IMR-90 (cell line): Measurements from ENCODE around the gene PRMT2. TPM values are rescaled to one million over a fixed set of nuclear protein-coding genes. Genes with fewer than 3 reads are reported as not detected.
A peak's percentile ranks its signal among the peaks of the same experiment; 100 is the strongest.

ENCODE experiments used
- ATAC-seq: fragments of 200-7000 bp; cut with Tn5 transposase; 2 replicates; pipeline ENCODE4 v1.9.1; 2020; ENCODE audit warnings: low read depth, mild to moderate bottlenecking, moderate library complexity
- BruUV-seq: library from RNA; stranded (reverse); fragments of 400-500 nt; replicated peaks from 2 replicates; lab custom pipeline; 2021; lab: Mats Ljungman, UMichigan
- CTCF ChIA-PET: fragments of 300-600 bp; formaldehyde crosslinking; extraction: SDS; loops from one replicate; lab custom pipeline; 2021; ENCODE audit warnings: antibody characterized with exemption; lab: Yijun Ruan, JAX
- POLR2A ChIA-PET: fragments of 300-600 bp; sonication (Branson Sonifier 250); formaldehyde crosslinking; loops from one replicate; lab custom pipeline; 2022; ENCODE audit warnings: antibody characterized with exemption; ENCODE audit not compliant: unreplicated experiment; lab: Charles Lee
- DNase-seq: peaks from one replicate; pipeline ENCODE4 v3.0.0; 2013
- H2AFZ ChIP-seq: replicated peaks from 2 replicates; pipeline ENCODE3; 2013; ENCODE audit warnings: low read length, mild to moderate bottlenecking; ENCODE audit not compliant: poor library complexity
- H2AK5ac ChIP-seq: 2 replicates; pipeline ENCODE4 v1.6.1; 2013; ENCODE audit warnings: low read depth, low read length, inconsistent platforms
- H2AK9ac ChIP-seq: replicated peaks from 2 replicates; pipeline ENCODE3; 2013; ENCODE audit warnings: mild to moderate bottlenecking, low read depth, low read length, moderate library complexity; ENCODE audit not compliant: poor library complexity
- H2BK120ac ChIP-seq: 2 replicates; pipeline ENCODE4 v1.6.1; 2013; ENCODE audit warnings: low read depth, low read length, inconsistent platforms
- H2BK15ac ChIP-seq: 3 replicates; pipeline ENCODE4 v1.6.1; 2013; ENCODE audit warnings: low read depth, low read length, inconsistent platforms
- H2BK20ac ChIP-seq: 2 replicates; pipeline ENCODE4 v1.6.1; 2013; ENCODE audit warnings: low read depth, mild to moderate bottlenecking, inconsistent platforms, low read length, moderate library complexity
- H2BK5ac ChIP-seq: 2 replicates; pipeline ENCODE4 v1.6.1; 2013; ENCODE audit warnings: mild to moderate bottlenecking, low read depth, low read length, inconsistent platforms; ENCODE audit not compliant: poor library complexity, severe bottlenecking
- H3K14ac ChIP-seq: replicated peaks from 2 replicates; pipeline ENCODE4 v1.6.1; 2013; ENCODE audit warnings: low read depth, low read length, inconsistent platforms
- H3K18ac ChIP-seq: 2 replicates; pipeline ENCODE4 v1.6.1; 2013; ENCODE audit warnings: low read depth, low read length, control low read depth
- H3K23ac ChIP-seq: 2 replicates; pipeline ENCODE4 v1.6.1; 2013; ENCODE audit warnings: low read depth, low read length, inconsistent platforms
- H3K27ac ChIP-seq: 2 replicates; pipeline ENCODE4 v1.5.1; 2013; ENCODE audit warnings: mild to moderate bottlenecking, control low read depth, low read length; ENCODE audit not compliant: insufficient read depth
- H3K27me3 ChIP-seq: 2 replicates; pipeline ENCODE4 v1.6.1; 2013; ENCODE audit warnings: low read length; ENCODE audit not compliant: control insufficient read depth, insufficient read depth
- H3K36me3 ChIP-seq: 2 replicates; pipeline ENCODE4 v1.6.1; 2013; ENCODE audit warnings: low read length, mixed read lengths; ENCODE audit not compliant: control insufficient read depth, insufficient read depth
- H3K4ac ChIP-seq: 2 replicates; pipeline ENCODE4 v1.6.1; 2013; ENCODE audit warnings: low read depth, low read length, inconsistent platforms
- H3K4me1 ChIP-seq: 2 replicates; pipeline ENCODE4 v1.6.1; 2013; ENCODE audit warnings: low read length, mixed read lengths; ENCODE audit not compliant: control insufficient read depth, insufficient read depth
- H3K4me2 ChIP-seq: 2 replicates; pipeline ENCODE4 v1.6.1; 2013; ENCODE audit warnings: low read depth, mild to moderate bottlenecking, control low read depth, low read length, moderate library complexity
- H3K4me3 ChIP-seq: 2 replicates; pipeline ENCODE4 v1.5.1; 2013; ENCODE audit warnings: low read depth, mild to moderate bottlenecking, control low read depth, low read length, moderate library complexity; ENCODE audit not compliant: insufficient read depth
- H3K56ac ChIP-seq: 2 replicates; pipeline ENCODE4 v1.6.1; 2013; ENCODE audit warnings: low read length, inconsistent platforms; ENCODE audit not compliant: insufficient read depth; ENCODE audit errors: extremely low read depth
- H3K79me1 ChIP-seq, 2 experiments: 2 replicates each; pipeline ENCODE4 v1.6.1; 2013; ENCODE audit warnings: low read length in 2 of 2, inconsistent platforms in 1 of 2, low read depth in 1 of 2
- H3K9ac ChIP-seq: 2 replicates; pipeline ENCODE4 v1.6.1; 2013; ENCODE audit warnings: low read depth, low read length, control low read depth
- H3K9me1 ChIP-seq: 2 replicates; pipeline ENCODE4 v1.6.1; 2013; ENCODE audit warnings: low read length, inconsistent platforms; ENCODE audit not compliant: insufficient read depth
- H3K9me3 ChIP-seq: 2 replicates; pipeline ENCODE4 v1.6.1; 2013; ENCODE audit warnings: low read length; ENCODE audit not compliant: control insufficient read depth, insufficient read depth
- H4K20me1 ChIP-seq: 2 replicates; pipeline ENCODE4 v1.6.1; 2013; ENCODE audit warnings: low read length, inconsistent platforms; ENCODE audit not compliant: insufficient read depth
- H4K5ac ChIP-seq: 2 replicates; pipeline ENCODE4 v1.6.1; 2013; ENCODE audit warnings: mild to moderate bottlenecking, low read depth, low read length, control low read depth
- H4K8ac ChIP-seq, 2 experiments: 2 replicates each; pipeline ENCODE4 v1.6.1; 2013; ENCODE audit warnings: low read depth in 2 of 2, low read length in 2 of 2, control low read depth in 1 of 2, inconsistent platforms in 1 of 2
- H4K91ac ChIP-seq: 2 replicates; pipeline ENCODE4 v1.6.1; 2013; ENCODE audit warnings: low read depth, low read length, inconsistent platforms; ENCODE audit not compliant: insufficient read depth
- CTCF ChIP-seq: conservative IDR thresholded peaks from 2 replicates; pipeline ENCODE4 v1.5.1; 2012; ENCODE audit warnings: mild to moderate bottlenecking, low read depth, low read length, improper control_type of control experiment
- MAFK ChIP-seq: IDR thresholded peaks from 2 replicates; pipeline ENCODE4 v1.6.1; 2012; ENCODE audit warnings: low read depth, low read length, improper control_type of control experiment
- MAZ ChIP-seq: IDR thresholded peaks from 2 replicates; pipeline ENCODE4 v1.6.1; 2012; ENCODE audit warnings: low read depth, mild to moderate bottlenecking, low read length, improper control_type of control experiment, moderate library complexity, borderline replicate concordance
- RCOR1 ChIP-seq: IDR thresholded peaks from 2 replicates; pipeline ENCODE4 v1.6.1; 2012; ENCODE audit warnings: mild to moderate bottlenecking, low read length, improper control_type of control experiment; ENCODE audit not compliant: insufficient replicate concordance
- SMC3 ChIP-seq: fragments of 150-350 bp; IDR thresholded peaks from 2 replicates; pipeline ENCODE4 v1.6.1; 2016; ENCODE audit warnings: low read depth, mild to moderate bottlenecking, antibody characterized with exemption, low read length, moderate library complexity
- USF2 ChIP-seq: fragments of 150-350 bp; IDR thresholded peaks from 2 replicates; pipeline ENCODE4 v1.6.1; 2017; ENCODE audit warnings: mild to moderate bottlenecking, antibody characterized with exemption, low read length, low read depth
- WGBS, 2 experiments: methylation state at CpG; one replicate each; pipeline versions ENCODE4 v1.1.5 to v1.1.7; 2013; ENCODE audit warnings: missing lambda C conversion rate in 2 of 2; ENCODE audit not compliant: insufficient read length in 1 of 2; ENCODE audit errors: extremely low coverage in 2 of 2; 5-methylcytosine and 5-hydroxymethylcytosine counted together
- dilution Hi-C: fragments of 300-500 bp; cut with HindIII; formaldehyde crosslinking; loops from one replicate; pipeline ENCODE4 v1.14.3; 2018; ENCODE audit warnings: low sequenced_read_pairs; ENCODE audit not compliant: unreplicated experiment
- in situ Hi-C: fragments of 300-500 bp; cut with MboI; formaldehyde crosslinking; loops from 3 replicates; pipeline ENCODE4 v1.14.3; 2019; ENCODE audit warnings: low sequenced_read_pairs, inconsistent platforms, mixed read lengths
- intact Hi-C: fragments of 100-400 bp; cut with micrococcal nuclease; formaldehyde crosslinking; loops from 2 replicates; pipeline ENCODE4 v1.10.0; 2022
- polyA plus RNA-seq, 3 experiments: library from polyadenylated mRNA; depleted of rRNA; stranded (reverse); fragments of >200 nt; gene quantifications; 2 replicates each; pipeline ENCODE4 v1.2.3, GENCODE V29; 2012; ENCODE audit warnings: low replicate concordance in 1 of 3
- total RNA-seq: library from RNA; depleted of rRNA; stranded (reverse); fragments of >200 nt; gene quantifications from 2 replicates; pipeline ENCODE4 v1.2.3, GENCODE V29; 2012

PRMT2 gene
- total and polyA plus RNA-seq, 2 of the 4 experiments (the other 2 are of a cell fraction) = 126 to 159 TPM

GRCh38 chr21:46620846-46621245 lies 14.6 kb upstream of the PRMT2 start:
- ATAC-seq (no peak), DNase-seq (no peak)
- dilution Hi-C loops (no loop called here), intact Hi-C loops (no loop called here), in situ Hi-C loops (no loop called here)
- H2AK5ac ChIP-seq = no peak overlapping the region
- H3K9me1 ChIP-seq = no peaks in the 10 kb centered on the region
- H2AK9ac ChIP-seq = peak overlapping the region; percentile 66
- no peak overlapping the region for H3K23ac ChIP-seq
- peaks cover 1% of the 10 kb centered on the region; the same call in 1 of the 2 replicates for H3K4me1 ChIP-seq
- ChIA-PET POLR2A (no interaction called here), CTCF (interaction anchor here (0.6 kb wide), 1 partner anchor 212 kb away, joined by 4 read pairs; no protein-coding TSS in a partner anchor)
- H3K36me3 ChIP-seq = no peaks in the 10 kb centered on the region
- 83% methylated on average over 6 of the region's 7 CpGs; no CpG with 5 or more reads in 1 of the 2 experiments for WGBS, 2 experiments
- no peak overlapping the region for H3K4ac ChIP-seq
- no peak for TF ChIP-seq MAZ
- no peak for TF ChIP-seq MAFK
- TF ChIP-seq SMC3 = no peak
- no peak for TF ChIP-seq CTCF
- TF ChIP-seq USF2 = no peak
- no peak for TF ChIP-seq RCOR1
- no peaks in the 10 kb centered on the region; the same call in 1 of the 2 replicates for H3K27me3 ChIP-seq
- no peak overlapping the region for H3K9ac ChIP-seq
- peaks cover 12% of the 10 kb centered on the region for H3K9me3 ChIP-seq
- H4K5ac ChIP-seq = no peak overlapping the region
- no peak overlapping the region for H3K27ac ChIP-seq
- H4K91ac ChIP-seq = no peak overlapping the region
- H3K4me2 ChIP-seq = no peak overlapping the region
- H2BK120ac ChIP-seq = no peak overlapping the region
- H2BK20ac ChIP-seq = no peak overlapping the region
- H2BK15ac ChIP-seq = no peak overlapping the region
- no peak overlapping the region for H3K14ac ChIP-seq
- no peak overlapping the region for H3K18ac ChIP-seq
- no peaks in the 10 kb centered on the region; the same call in 1 of the 2 replicates for H4K20me1 ChIP-seq
- no peak overlapping the region for H4K8ac ChIP-seq
- H2AFZ ChIP-seq = peak overlapping the region; percentile 53
- H3K4me3 ChIP-seq = no peak overlapping the region
- H3K56ac ChIP-seq = no peak overlapping the region
- BruUV-seq = no TSS peak
- H2BK5ac ChIP-seq = no peak overlapping the region
- no peaks in the 10 kb centered on the region for H3K79me1 ChIP-seq
